WTC11 (cell line): Measurements from ENCODE around the gene PLEK. TPM values are rescaled to one million over a fixed set of nuclear protein-coding genes. Genes with fewer than 3 reads are reported as not detected.

Source experiments
- ATAC-seq: fragments of 200-7000 bp; cut with Tn5 transposase; 2 replicates; pipeline ENCODE4 v1.10.0; 2021; ENCODE audit warnings: mild to moderate bottlenecking, moderate library complexity
- CTCF ChIA-PET: fragments of 300-600 bp; sonication (Branson Sonifier 250); formaldehyde crosslinking; loops from one replicate; lab custom pipeline; 2021; ENCODE audit warnings: antibody characterized with exemption; lab: Charles Lee
- POLR2A ChIA-PET: fragments of 350-600 bp; sonication (Branson Sonifier 250); formaldehyde crosslinking; loops from one replicate; lab custom pipeline; 2021; ENCODE audit warnings: antibody characterized with exemption; lab: Charles Lee
- DNase-seq: peaks from one replicate; pipeline ENCODE4 v3.0.0; 2021; ENCODE audit warnings: low spot score
- H3K27ac Mint-ChIP-seq: 2 replicates; pipeline ENCODE4 v1.8.0; 2021; ENCODE audit warnings: mixed read lengths
- H3K27me3 Mint-ChIP-seq: 2 replicates; pipeline ENCODE4 v1.8.0; 2021; ENCODE audit warnings: low read depth, mild to moderate bottlenecking, moderate library complexity, mixed read lengths
- H3K36me3 Mint-ChIP-seq: 2 replicates; pipeline ENCODE4 v1.8.0; 2021; ENCODE audit warnings: mixed read lengths
- H3K4me1 Mint-ChIP-seq: 2 replicates; pipeline ENCODE4 v1.8.0; 2022; ENCODE audit warnings: mixed read lengths
- H3K4me3 Mint-ChIP-seq: 2 replicates; pipeline ENCODE4 v1.8.0; 2021; ENCODE audit warnings: mild to moderate bottlenecking, moderate library complexity, mixed read lengths
- H3K9me3 Mint-ChIP-seq: 2 replicates; pipeline ENCODE4 v1.8.0; 2021; ENCODE audit warnings: mixed read lengths
- CDX4 ChIP-seq: fragments of 250-450 bp; sonication (Bioruptor Pico); IDR thresholded peaks from 2 replicates; pipeline ENCODE4 v1.9.0; 2021; ENCODE audit warnings: moderate library complexity, mild to moderate bottlenecking, inconsistent platforms, borderline replicate concordance
- E2F1 ChIP-seq: sonication (generic); formaldehyde crosslinking; IDR thresholded peaks from 2 replicates; pipeline ENCODE4 v1.8.0; 2022; ENCODE audit warnings: mild to moderate bottlenecking, missing genetic modification reagents
- ELF4 ChIP-seq: sonication (generic); formaldehyde crosslinking; IDR thresholded peaks from 2 replicates; pipeline ENCODE4 v1.8.1; 2022; ENCODE audit warnings: low read depth, mild to moderate bottlenecking, moderate library complexity, missing genetic modification reagents
- ETV6 ChIP-seq: sonication (generic); formaldehyde crosslinking; IDR thresholded peaks from 2 replicates; pipeline ENCODE4 v1.8.1; 2022; ENCODE audit warnings: mild to moderate bottlenecking, missing genetic modification reagents
- FOXK1 ChIP-seq: sonication (generic); formaldehyde crosslinking; IDR thresholded peaks from 2 replicates; pipeline ENCODE4 v1.8.0; 2022; ENCODE audit warnings: mild to moderate bottlenecking, moderate library complexity, missing genetic modification reagents
- GABPB1 ChIP-seq: sonication (generic); formaldehyde crosslinking; IDR thresholded peaks from 2 replicates; pipeline ENCODE4 v1.8.1; 2023; ENCODE audit warnings: mild to moderate bottlenecking, missing genetic modification reagents
- HMGA2 ChIP-seq: fragments of 250-450 bp; sonication (Bioruptor Pico); IDR thresholded peaks from 2 replicates; pipeline ENCODE4 v1.4.0; 2021; ENCODE audit warnings: mild to moderate bottlenecking, moderate library complexity
- HMGXB4 ChIP-seq: sonication (generic); formaldehyde crosslinking; IDR thresholded peaks from 2 replicates; pipeline ENCODE4 v1.8.1; 2023; ENCODE audit warnings: mild to moderate bottlenecking, moderate library complexity, missing genetic modification reagents
- IRF1 ChIP-seq: sonication (generic); formaldehyde crosslinking; IDR thresholded peaks from 2 replicates; pipeline ENCODE4 v1.8.0; 2023; ENCODE audit warnings: missing genetic modification reagents
- JAZF1 ChIP-seq: fragments of 250-450 bp; sonication (Bioruptor Pico); IDR thresholded peaks from 2 replicates; pipeline ENCODE4 v1.9.0; 2021; ENCODE audit warnings: moderate library complexity, mild to moderate bottlenecking, inconsistent platforms
- MLX ChIP-seq: sonication (generic); formaldehyde crosslinking; IDR thresholded peaks from 2 replicates; pipeline ENCODE4 v1.8.1; 2023; ENCODE audit warnings: mild to moderate bottlenecking, missing genetic modification reagents, moderate library complexity
- MYBL2 ChIP-seq: sonication (generic); formaldehyde crosslinking; IDR thresholded peaks from 2 replicates; pipeline ENCODE4 v1.8.1; 2023; ENCODE audit warnings: mild to moderate bottlenecking, moderate library complexity, missing genetic modification reagents
- NFYB ChIP-seq: sonication (generic); formaldehyde crosslinking; conservative IDR thresholded peaks from 2 replicates; pipeline ENCODE4 v1.8.0; 2022; ENCODE audit warnings: low read depth, missing genetic modification reagents
- PREB ChIP-seq: sonication (generic); formaldehyde crosslinking; IDR thresholded peaks from 2 replicates; pipeline ENCODE4 v1.8.1; 2022; ENCODE audit warnings: mild to moderate bottlenecking, missing genetic modification reagents, moderate library complexity, borderline replicate concordance
- STAT6 ChIP-seq: sonication (generic); formaldehyde crosslinking; conservative IDR thresholded peaks from 2 replicates; pipeline ENCODE4 v1.8.1; 2023; ENCODE audit warnings: mild to moderate bottlenecking, low read depth, missing genetic modification reagents, moderate library complexity
- USF1 ChIP-seq: sonication (generic); formaldehyde crosslinking; IDR thresholded peaks from 2 replicates; pipeline ENCODE4 v1.8.0; 2022; ENCODE audit warnings: mild to moderate bottlenecking, missing genetic modification reagents
- ZNF219 ChIP-seq: sonication (generic); formaldehyde crosslinking; IDR thresholded peaks from 2 replicates; pipeline ENCODE4 v1.8.0; 2023; ENCODE audit warnings: missing genetic modification reagents, mild to moderate bottlenecking, borderline replicate concordance
- ZNF532 ChIP-seq: fragments of 250-450 bp; sonication (Bioruptor Pico); IDR thresholded peaks from 2 replicates; pipeline ENCODE4 v1.9.0; 2021; ENCODE audit warnings: mild to moderate bottlenecking, borderline replicate concordance
- ZNF671 ChIP-seq: fragments of 250-450 bp; sonication (Bioruptor Pico); IDR thresholded peaks from 2 replicates; pipeline ENCODE4 v1.8.0; 2021; ENCODE audit warnings: mild to moderate bottlenecking
- total RNA-seq: library from RNA; stranded (reverse); gene quantifications from 3 replicates; pipeline ENCODE4 v1.2.3, GENCODE V29; 2021

Gene PLEK
- total RNA-seq, 1 experiment from 2014 or later: 0.26 TPM

GRCh38 chr2:68414876-68415275, 49.8 kb downstream of the PLEK start:
- Mint-ChIP-seq H3K4me1 (peaks cover 21% of the 10 kb centered on the region), H3K9me3 (no peaks in the 10 kb centered on the region), H3K27ac (no peak overlapping the region), H3K36me3 (no peaks in the 10 kb centered on the region), H3K27me3 (no peaks in the 10 kb centered on the region), H3K4me3 (no peak overlapping the region)
- POLR2A ChIA-PET: no interaction called here
- no peak for DNase-seq
- TF ChIP-seq FOXK1 (CRISPR knock-in tag) (no peak), MYBL2 (no peak), ETV6 (CRISPR knock-in tag) (no peak), CDX4 (no peak), JAZF1 (CRISPR knock-in tag) (no peak), NFYB (no peak), E2F1 (no peak), PREB (CRISPR knock-in tag) (no peak), ZNF532 (no peak), USF1 (CRISPR knock-in tag) (no peak), HMGA2 (CRISPR knock-in tag) (no peak), HMGXB4 (CRISPR knock-in tag) (no peak), IRF1 (CRISPR knock-in tag) (no peak), ELF4 (no peak), ZNF219 (CRISPR knock-in tag) (no peak), STAT6 (CRISPR knock-in tag) (no peak), ZNF671 (CRISPR knock-in tag) (no peak), MLX (CRISPR knock-in tag) (no peak), GABPB1 (CRISPR knock-in tag) (no peak)
- no peak for ATAC-seq
- CTCF ChIA-PET: interaction anchor here (0.9 kb wide), 1 partner anchor 27 kb away, joined by 5 read pairs; no protein-coding TSS in a partner anchor
